ENCODE measurements around the gene ARID3A.
A peak's percentile ranks its signal among the peaks of the same experiment; 100 is the strongest.
"Not testable (repeated sequence)": the region's sequence is repeated elsewhere in the genome, so short reads cannot be mapped to it uniquely, and the experiment has no call there.

Gene ARID3A

DNA sequence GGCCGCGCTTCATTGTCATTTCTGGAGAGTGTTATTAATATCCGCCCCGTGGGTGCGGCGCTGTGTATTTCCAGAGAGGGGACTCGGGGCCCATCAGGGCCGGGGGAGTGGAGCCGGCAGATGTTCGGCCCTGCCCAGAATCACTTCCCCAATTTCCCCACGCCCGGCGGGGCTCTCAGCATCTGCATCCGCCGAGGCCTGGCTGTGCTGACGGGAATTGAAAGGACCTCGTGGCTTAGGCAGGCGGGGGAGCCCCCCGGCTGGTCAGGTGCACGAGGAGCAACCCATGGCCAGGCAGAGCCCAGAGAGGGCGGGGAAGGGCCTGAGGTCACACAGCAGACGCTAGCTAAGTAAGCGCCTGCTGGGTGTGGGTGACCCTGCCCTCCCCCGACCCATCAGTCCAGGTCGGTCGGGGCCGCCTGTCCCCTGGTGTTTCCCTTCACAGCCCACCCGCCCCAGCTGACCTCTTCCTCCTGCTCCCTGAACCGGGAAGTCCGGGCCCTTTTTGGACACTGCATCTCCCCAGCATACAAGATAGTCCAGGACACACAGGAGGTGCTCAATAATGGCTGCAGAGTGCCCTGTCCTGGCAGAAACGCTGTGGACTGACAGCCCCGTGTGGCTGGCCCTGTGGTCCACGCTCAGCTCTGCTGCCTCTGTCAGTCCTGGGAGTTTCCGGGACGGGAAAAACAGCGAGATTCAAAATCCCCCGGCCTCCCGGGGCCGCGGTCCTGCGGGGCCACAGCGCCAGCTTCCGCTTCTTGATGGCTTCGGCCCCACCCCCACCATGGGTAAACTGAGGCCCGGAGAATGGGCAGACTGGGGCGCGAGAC lies 22.1 kb downstream of the ARID3A start:
- DNase-seq (ENCODE audit: low spot score), result no peak

- no peak for DNase-seq (ENCODE audit: low spot score)
Observed at GRCh38 chr19:948842-949496, 23.1 kb downstream of the ARID3A start.

- DNase-seq (ENCODE audit: low spot score), result no peak
Observed at GRCh38 chr19:950352-951066, 24.7 kb downstream of the ARID3A start.

DNA sequence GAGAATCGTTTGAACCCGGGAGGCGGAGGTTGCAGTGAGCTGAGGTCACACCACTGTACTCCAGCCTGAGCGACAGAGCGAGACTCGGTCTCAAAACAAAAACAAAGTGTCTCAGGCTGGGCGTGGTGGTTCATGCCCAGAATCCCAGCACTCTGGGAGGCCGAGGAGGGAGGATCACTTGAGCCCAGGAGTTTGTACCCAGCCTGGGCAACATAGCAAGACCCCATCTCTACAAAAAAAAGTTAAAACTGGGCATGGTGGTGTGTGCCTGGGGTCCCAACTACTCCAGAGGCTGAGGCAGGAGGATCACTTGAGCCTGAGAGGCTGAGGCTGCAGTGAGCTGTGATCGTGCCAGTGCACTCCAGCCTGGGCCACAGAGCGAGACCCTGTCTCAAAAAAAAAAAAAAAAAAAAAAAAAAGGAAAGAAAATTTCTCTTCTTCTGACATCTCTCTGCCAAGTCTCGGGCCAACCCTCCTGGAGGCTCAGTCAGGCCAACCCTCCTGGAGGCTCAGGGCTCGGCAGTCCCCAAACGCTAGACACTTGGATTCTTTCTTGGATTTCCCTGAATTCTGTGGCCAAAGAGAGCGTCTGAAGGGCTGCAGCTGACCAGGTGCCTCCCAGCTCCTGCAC lies 26.3 kb downstream of the ARID3A start:
- DNase-seq (ENCODE audit: low spot score), result no peak

- DNase-seq (ENCODE audit: low spot score), result no peak
Observed at GRCh38 chr19:952680-953444, 27.0 kb downstream of the ARID3A start.

- DNase-seq (ENCODE audit: low spot score), result no peak
Observed at GRCh38 chr19:953445-954271, 27.8 kb downstream of the ARID3A start.

DNA sequence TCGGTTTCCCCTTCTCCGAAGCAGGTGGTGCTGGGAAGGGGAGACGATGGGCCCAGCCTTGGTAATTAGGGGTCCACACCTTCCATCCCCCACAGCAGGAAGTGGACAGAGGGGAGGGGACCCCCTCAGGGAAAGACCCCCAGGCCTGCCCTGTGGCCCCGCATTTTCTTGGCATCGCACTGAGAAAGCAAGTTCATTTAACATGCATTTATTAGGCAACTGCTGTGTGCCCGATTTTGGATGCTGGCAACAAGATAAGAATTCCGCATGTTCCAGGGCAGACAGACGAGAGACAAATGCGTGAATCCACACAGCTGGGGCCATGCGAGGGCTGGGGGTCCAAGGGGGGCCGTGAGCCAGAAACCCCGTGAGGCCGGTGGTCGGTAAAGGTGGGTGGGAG lies 28.4 kb downstream of the ARID3A start:
- no peak for DNase-seq (ENCODE audit: low spot score)

DNA sequence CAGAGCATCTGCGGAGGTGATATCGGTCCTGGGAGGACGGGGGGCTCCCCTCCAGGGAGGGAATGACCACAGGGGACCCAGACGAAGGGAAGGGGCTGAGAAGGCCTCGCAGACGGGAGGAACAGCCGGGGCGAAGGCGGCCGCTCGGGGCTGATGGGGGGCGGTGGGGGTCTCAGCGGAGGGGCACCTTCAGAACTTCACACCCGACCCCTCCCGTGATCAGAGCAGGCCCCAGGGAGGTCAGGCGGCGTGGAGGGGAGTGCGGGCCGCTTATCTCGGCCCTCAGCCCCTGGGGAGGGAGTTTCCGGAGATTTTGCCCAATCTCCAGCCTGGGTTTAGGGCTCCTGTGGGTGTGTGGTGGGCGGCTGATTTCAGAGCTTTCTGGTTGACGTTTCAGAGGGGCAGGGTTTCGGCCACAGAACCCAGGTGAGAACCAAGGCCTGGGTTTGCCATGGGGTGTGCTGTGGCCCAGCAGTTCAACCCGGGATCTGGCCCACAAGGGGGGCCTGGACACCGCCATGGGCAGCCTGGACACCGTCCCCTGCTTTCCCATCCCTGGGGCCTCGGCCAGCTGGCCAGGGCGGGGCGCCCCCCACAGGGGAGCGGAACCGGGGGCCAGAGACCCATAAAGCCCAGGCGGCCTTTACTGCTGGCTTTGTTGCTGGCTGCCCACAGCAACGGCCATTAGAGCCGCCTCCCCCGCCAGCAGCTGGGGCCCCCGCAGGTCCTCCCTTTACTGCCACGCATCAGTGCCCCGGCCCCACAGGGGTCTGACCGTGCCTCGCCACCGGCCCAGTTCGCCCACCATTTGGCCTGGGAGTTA lies 29.0 kb downstream of the ARID3A start:
- DNase-seq (ENCODE audit: low spot score), result no peak

DNA sequence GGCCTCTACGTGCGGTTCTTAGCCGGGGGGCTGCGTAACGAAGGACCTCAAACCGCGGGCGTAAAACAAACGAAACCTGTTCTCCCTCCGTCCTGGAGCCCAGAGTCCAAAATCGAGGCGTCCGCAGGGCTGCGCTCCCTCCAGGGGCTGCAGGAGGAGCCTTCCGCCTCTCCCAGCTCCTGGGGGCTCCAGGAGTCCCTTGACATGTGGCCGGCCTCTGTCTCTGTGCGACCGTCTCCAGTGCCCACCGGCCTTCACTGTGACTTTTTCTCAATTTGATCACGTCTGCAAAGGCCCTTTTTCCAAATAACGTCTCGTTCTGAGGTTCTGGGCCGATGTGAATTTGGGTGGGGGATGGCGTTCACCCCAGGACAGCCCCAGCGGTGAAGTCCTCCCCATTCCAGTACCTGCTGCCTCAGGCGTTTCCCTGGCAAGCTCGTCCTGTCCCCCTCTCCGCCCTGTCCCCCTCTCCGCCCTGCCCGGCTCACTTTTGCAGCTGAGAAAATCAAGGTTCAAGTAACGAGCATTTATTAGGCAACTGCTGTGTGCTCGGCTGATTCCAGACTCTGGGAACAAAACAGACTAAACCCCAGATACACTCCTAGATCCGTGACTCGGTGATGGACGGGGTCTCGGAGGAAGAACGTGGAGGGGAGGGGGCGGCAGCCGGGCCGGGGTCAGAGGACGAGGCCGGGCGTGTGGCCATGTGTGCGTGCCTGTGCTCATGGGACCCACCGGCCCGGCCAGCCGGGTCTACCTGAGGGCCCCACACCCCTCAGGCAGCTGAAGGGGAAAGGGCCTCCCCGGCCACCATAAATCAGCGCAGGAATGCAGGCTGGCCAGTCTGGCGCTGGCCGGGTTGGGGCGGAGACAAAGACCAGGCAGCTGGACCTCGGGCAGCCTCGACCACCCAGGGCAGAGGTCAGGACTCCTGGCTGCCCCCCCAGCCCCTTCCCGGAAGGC lies 30.2 kb downstream of the ARID3A start:
- no peak for DNase-seq (ENCODE audit: low spot score)

DNA sequence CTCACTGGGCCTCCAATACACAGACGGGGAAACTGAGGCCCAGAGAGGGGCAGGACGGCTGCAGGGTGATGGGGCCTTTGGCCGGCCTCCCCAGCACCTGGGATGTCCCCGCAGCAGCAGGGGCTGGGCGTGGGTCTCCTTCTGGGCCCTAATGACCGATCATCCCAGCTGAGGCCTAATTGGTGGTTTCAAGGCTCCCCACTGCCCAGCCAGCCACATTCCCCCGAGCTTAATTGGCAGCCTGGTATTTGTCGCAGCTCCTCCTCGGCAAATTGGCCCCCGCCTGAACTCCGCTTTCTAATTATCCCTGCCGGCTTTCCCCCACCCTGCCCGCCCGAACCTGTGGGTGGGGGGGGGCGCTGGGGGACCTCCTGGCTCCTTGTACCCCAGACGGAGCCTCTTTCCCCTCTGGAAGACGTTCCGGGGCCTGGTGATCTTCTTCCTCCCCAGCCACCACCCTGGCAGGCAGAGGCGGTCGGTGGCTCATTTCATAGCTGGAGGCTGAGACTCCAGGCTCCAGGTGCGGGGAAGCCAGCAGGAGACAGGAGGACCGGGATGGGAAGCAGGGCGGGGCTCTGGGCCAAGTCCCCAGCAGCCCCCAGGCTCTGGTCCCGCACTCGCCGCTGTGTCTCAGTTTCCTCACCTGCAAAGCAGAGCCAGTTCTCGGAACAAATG lies 31.1 kb downstream of the ARID3A start:
- no peak for DNase-seq (ENCODE audit: low spot score)

DNA sequence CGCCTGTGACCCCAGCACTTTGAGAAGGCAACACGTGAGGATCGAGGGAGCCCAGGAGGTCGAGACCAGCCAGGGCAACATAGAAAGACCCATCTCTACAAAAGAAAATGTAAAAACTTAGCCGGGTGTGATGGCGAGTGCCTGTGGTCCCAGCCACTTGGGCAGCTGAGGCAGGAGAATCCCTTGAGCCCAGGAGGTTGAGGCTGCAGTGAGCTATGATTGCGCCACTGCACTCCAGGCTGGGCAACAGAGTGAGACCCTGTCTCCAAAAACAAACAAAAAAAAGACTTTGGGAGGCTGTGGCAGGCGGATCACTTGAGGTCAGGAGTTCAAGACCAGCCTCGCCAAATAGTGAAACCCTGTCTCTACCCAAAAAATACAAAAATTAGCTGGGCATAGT lies 31.7 kb downstream of the ARID3A start:
- DNase-seq (ENCODE audit: low spot score), result not testable (repeated sequence)

DNA sequence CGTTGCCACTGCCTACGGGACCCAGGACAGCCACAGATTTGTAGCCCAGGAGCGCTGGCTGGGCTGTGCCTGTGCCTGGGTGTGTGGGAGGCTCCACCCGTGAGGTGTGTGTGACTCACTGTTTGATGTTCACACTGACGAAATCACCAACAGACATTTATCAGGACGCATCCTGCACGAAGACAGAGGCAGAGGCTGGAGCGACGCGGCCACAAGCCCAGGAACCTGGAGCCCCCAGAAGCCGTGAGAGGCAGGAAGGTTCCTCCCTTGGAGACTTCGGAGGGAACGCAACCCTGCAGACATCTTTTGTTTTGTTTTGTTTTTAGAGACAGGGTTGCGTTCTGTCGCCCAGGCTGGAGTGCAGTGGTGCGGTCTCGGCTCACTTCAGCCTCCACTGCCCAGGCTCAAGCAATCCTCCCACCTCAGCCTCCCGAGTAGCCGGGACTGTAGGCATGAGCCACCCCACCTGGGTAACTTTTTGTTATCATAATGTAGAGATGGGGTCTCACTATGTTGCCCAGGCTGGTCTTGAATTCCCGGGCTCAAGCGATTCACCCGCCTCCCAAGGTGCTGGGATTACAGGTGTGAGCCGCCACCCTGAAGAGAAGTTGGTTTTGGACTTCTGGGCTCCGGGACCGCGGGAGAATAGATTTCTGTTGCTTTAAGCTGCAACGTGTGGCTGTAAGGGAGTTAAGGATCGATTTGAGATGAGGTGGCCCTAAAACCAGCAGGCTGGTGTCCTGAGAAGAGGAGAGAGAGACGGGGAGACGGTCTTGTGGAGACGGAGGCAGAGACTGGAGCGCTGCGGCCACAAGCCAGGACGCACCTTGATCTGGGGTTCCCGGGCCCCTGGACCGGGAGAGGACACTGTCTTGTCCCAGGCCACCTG lies 33.4 kb downstream of the ARID3A start:
- DNase-seq (ENCODE audit: low spot score), result no peak

GRCh38 chr19:960020-960419 lies 34.2 kb downstream of the ARID3A start:
- DNase-seq (ENCODE audit: low spot score), result no peak

DNA sequence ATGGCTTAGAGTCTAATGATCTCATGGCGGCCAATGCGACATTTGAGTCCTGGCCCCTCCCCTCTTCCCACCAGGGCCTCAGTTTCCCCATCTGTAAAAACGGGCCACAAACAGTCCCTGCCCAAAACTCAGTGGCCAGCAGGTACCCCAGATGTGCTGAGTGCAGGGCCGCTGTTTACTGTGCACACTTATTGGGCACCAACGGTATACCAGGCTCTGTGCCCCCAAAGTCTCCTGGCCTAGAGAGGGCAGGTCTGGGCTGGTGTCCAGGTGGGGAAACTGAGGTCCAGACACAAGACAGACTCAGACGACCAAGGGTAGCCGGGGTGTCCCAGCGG lies 34.7 kb downstream of the ARID3A start:
- no peak for DNase-seq (ENCODE audit: low spot score)

GRCh38 chr19:961866-962620 lies 36.2 kb downstream of the ARID3A start:
- DNase-seq (ENCODE audit: low spot score), result peak; percentile 87

DNA sequence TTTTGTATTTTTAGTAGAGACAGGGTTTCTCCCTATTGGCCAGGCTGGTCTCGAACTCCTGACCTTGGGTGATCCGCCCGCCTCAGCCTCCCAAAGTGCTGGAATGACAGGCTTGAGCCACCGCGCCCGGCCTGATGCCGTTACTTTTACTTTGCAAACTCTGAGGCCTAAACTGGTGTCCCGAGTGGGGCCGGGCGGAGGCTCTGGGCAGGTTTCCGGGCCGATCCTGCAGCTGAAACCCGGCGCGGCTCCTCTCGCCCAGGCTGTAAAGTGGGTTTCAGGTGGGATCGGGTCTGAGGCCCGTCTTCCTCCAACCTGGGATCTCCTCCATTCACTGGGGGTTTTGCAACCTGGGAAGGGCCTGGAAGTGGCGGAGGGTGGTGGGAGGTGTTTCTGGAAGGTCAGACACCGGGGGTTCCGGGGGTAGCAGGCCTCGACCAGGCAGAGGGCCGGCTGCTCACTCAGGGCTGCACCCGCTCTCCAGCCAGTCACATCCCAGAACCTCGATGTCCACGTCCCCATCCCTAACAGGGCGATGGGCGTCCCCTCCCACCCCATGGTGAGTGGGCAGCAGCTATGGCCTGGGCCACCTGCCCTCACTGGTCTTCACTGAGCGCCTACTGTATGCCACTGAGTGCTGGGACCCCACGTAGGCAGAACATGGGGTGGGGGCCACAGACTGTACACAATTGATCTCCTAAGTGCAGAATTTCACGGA lies 37.0 kb downstream of the ARID3A start:
- DNase-seq (ENCODE audit: low spot score), result no peak

All from hematopoietic multipotent progenitor cell treated with erythropoietin and hydrocortisone succinate and interleukin-3 and kit ligand, for 17 days (in vitro differentiated cells).